ENCODE data around the gene WDFY4.

WDFY4 gene

DNA sequence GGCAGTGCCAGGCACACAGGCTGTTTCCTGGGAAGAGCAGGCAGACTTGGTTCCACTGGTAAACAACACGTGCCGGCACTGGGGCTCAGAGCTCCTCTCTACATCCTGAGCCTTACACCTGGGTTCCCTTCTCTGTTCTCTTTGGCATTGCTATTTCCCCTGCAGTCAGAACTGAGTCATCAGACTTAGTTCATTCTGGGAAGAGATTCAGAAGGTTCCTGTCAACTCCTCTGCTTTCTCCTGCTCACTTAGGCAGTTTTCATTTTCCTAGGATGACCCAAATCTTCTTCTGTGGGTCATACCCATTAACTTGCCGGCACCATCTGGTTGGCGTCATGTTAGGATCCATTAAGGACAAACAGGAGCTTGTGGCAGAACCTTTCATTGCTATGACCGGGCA lies 288.4 kb downstream of the WDFY4 start:
- POLR2A ChIA-PET = no interaction called here
- CTCF ChIA-PET = no interaction called here
- no peak for TF ChIP-seq ARNT (IDR thresholded peaks at IDR 0.05)
- TF ChIP-seq LEF1 (IDR thresholded peaks at IDR 0.05; ENCODE audit: borderline replicate concordance) = no peak
- no peak for TF ChIP-seq FOXA1 (IDR thresholded peaks at IDR 0.05)
- no peak for TF ChIP-seq FOXK2 (IDR thresholded peaks at IDR 0.05)
- TF ChIP-seq SP1 (IDR thresholded peaks at IDR 0.05) = no peak
- no peak for TF ChIP-seq SUZ12 (IDR thresholded peaks at IDR 0.05)
- TF ChIP-seq ZNF384 (IDR thresholded peaks at IDR 0.05) = no peak
- TF ChIP-seq ELF4 (IDR thresholded peaks at IDR 0.05) = no peak
- no peak for TF ChIP-seq FOXM1 (IDR thresholded peaks at IDR 0.05; ENCODE audit: borderline replicate concordance)
- TF ChIP-seq NFRKB (IDR thresholded peaks at IDR 0.05) = no peak
- no peak for TF ChIP-seq BHLHE40 (IDR thresholded peaks at IDR 0.05; ENCODE audit: borderline replicate concordance)
- TF ChIP-seq HDGF (IDR thresholded peaks at IDR 0.05; ENCODE audit: borderline replicate concordance) = no peak
- no peak for TF ChIP-seq CTBP1 (IDR thresholded peaks at IDR 0.05; ENCODE audit: borderline replicate concordance)
- TF ChIP-seq, protein P1, sequence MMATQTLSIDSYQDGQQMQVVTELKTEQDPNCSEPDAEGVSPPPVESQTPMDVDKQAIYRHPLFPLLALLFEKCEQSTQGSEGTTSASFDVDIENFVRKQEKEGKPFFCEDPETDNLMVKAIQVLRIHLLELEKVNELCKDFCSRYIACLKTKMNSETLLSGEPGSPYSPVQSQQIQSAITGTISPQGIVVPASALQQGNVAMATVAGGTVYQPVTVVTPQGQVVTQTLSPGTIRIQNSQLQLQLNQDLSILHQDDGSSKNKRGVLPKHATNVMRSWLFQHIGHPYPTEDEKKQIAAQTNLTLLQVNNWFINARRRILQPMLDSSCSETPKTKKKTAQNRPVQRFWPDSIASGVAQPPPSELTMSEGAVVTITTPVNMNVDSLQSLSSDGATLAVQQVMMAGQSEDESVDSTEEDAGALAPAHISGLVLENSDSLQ (IDR thresholded peaks at IDR 0.05) = no peak
- no peak for TF ChIP-seq TARDBP (IDR thresholded peaks at IDR 0.05)
- no peak for TF ChIP-seq L3MBTL2 (conservative IDR thresholded peaks at IDR 0.05)
- DNase-seq (ENCODE audit: extremely low spot score) = no peak

DNA sequence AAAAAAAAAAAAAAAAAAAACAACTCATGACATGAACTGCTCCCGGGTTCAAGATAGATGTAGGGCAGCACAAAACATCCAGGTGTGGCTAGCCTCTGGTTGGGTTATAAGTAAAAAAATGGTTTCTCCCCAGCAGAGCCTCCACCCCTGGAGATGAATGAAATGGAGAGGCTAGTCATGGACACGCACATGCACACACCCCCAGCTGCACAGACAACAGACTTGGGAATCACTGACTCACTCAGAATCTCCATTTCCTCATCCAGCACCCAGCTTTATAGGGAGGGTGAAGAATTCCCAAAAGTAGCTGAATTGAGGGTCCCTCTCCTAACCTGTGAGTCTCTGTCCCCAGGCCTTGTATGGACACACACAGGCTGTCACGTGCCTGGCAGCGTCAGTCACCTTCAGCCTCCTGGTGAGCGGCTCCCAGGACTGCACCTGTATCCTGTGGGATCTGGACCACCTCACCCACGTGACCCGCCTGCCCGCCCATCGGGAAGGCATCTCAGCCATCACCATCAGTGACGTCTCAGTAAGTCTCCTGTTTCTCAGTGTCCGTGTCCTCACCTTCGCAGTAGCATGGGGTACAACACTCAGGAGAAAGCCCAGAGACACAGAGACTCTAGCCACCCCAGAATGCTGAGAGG lies 290.0 kb downstream of the WDFY4 start:
- CTCF ChIA-PET = no interaction called here
- TF ChIP-seq FOXM1 (IDR thresholded peaks at IDR 0.05; ENCODE audit: borderline replicate concordance) (no peak), ZNF384 (IDR thresholded peaks at IDR 0.05) (no peak), ARNT (IDR thresholded peaks at IDR 0.05) (no peak)
- no peak for DNase-seq (ENCODE audit: extremely low spot score)
- POLR2A ChIA-PET = no interaction called here

DNA sequence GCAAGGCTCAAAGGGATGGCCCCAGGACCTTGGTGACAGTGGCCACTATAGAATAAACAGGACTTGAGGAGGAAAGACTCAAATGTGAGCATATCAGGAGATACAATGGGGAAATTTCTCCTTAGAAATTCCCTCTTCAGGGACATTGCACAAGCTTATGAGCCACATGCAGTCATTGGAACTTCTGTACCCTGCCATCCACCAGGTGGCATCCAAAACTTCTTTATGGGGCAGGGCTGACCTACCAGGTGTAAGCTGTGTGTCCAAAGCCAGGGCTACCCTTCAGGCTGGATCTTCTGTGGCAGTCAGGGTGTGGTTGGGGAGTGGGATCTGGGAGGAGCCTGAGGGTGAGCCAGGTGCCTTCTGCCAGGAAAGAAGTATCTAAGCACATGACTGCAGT lies 291.5 kb downstream of the WDFY4 start:
- POLR2A ChIA-PET = no interaction called here
- TF ChIP-seq SP1 (IDR thresholded peaks at IDR 0.05) = no peak
- TF ChIP-seq ARNT (IDR thresholded peaks at IDR 0.05) = no peak
- no peak for TF ChIP-seq HDGF (IDR thresholded peaks at IDR 0.05; ENCODE audit: borderline replicate concordance)
- TF ChIP-seq ELF4 (IDR thresholded peaks at IDR 0.05) = no peak
- no peak for TF ChIP-seq FOXM1 (IDR thresholded peaks at IDR 0.05; ENCODE audit: borderline replicate concordance)
- TF ChIP-seq BHLHE40 (IDR thresholded peaks at IDR 0.05; ENCODE audit: borderline replicate concordance) = no peak
- no peak for TF ChIP-seq ZNF384 (IDR thresholded peaks at IDR 0.05)
- TF ChIP-seq FOXA1 (IDR thresholded peaks at IDR 0.05) = no peak
- TF ChIP-seq NFRKB (IDR thresholded peaks at IDR 0.05) = no peak
- TF ChIP-seq, protein P1 (IDR thresholded peaks at IDR 0.05) = no peak
- TF ChIP-seq L3MBTL2 (conservative IDR thresholded peaks at IDR 0.05) = no peak
- no peak for TF ChIP-seq FOXK2 (IDR thresholded peaks at IDR 0.05)
- no peak for TF ChIP-seq LEF1 (IDR thresholded peaks at IDR 0.05; ENCODE audit: borderline replicate concordance)
- TF ChIP-seq SUZ12 (IDR thresholded peaks at IDR 0.05) = no peak
- CTCF ChIA-PET = no interaction called here
- DNase-seq (ENCODE audit: extremely low spot score) = no peak

DNA sequence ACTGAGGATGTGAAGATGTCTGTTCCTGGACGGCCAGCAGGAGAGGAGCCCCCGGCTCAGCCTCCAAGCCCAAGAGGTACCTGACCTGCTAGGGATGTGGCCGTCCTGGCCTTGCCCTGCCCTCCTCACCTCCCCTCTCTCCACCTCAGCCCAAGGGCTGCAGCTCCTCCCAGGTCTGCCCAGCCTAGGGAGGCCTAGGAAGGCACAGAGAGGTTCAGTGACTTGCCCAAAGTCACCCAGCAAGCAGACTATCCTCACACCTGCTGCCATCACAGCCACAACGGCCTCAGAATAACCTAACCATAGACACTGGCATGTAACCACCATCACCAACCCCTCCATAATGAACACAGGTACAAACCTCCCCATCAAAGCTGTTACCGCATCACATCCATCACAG lies 293.6 kb downstream of the WDFY4 start:
- ChIA-PET CTCF (no interaction called here), POLR2A (no interaction called here)
- TF ChIP-seq FOXA1 (IDR thresholded peaks at IDR 0.05) (no peak), BHLHE40 (IDR thresholded peaks at IDR 0.05; ENCODE audit: borderline replicate concordance) (no peak), SUZ12 (IDR thresholded peaks at IDR 0.05) (no peak), HDGF (IDR thresholded peaks at IDR 0.05; ENCODE audit: borderline replicate concordance) (no peak), ARNT (IDR thresholded peaks at IDR 0.05) (no peak)
- DNase-seq (ENCODE audit: extremely low spot score) = no peak

DNA sequence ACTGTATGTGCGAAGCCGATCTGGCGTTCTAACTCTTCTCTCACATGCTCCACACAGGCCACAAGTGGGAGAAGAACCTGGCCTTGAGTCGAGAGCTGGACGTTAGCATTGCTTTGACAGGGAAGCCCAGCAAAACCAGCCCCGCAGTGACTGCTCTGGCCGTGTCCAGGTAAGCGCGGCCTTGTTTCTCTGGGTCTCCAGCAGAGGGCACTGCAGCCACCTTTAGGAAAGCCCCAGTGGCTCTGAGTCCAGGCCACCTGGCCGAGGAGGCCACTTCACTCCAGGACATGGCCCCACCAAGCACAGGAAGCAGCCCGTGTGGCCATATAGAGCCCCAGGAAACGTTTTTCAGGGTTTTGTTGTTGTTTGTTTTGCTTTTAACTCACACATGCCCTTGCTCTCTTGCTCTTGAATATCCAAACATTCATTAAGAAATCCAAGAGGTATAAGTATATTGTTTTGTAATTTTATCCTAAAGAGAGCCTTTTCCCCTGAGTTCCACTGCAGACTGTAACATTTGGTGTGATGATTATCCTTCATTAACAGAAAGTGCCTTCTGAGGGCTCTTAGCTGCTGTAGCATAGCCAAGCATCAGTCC lies 296.7 kb downstream of the WDFY4 start:
- CTCF ChIA-PET = no interaction called here
- POLR2A ChIA-PET = no interaction called here
- TF ChIP-seq L3MBTL2 (conservative IDR thresholded peaks at IDR 0.05) (no peak), CTBP1 (IDR thresholded peaks at IDR 0.05; ENCODE audit: borderline replicate concordance) (no peak), ARNT (IDR thresholded peaks at IDR 0.05) (no peak), LEF1 (IDR thresholded peaks at IDR 0.05; ENCODE audit: borderline replicate concordance) (no peak), TARDBP (IDR thresholded peaks at IDR 0.05) (no peak), FOXK2 (IDR thresholded peaks at IDR 0.05) (no peak), ELF4 (IDR thresholded peaks at IDR 0.05) (no peak), SP1 (IDR thresholded peaks at IDR 0.05) (no peak), NFRKB (IDR thresholded peaks at IDR 0.05) (no peak), BHLHE40 (IDR thresholded peaks at IDR 0.05; ENCODE audit: borderline replicate concordance) (no peak), FOXA1 (IDR thresholded peaks at IDR 0.05) (no peak), HDGF (IDR thresholded peaks at IDR 0.05; ENCODE audit: borderline replicate concordance) (no peak), SUZ12 (IDR thresholded peaks at IDR 0.05) (no peak), ZNF384 (IDR thresholded peaks at IDR 0.05) (no peak), FOXM1 (IDR thresholded peaks at IDR 0.05; ENCODE audit: borderline replicate concordance) (no peak)
- TF ChIP-seq, protein P1 (IDR thresholded peaks at IDR 0.05) = no peak
- DNase-seq (ENCODE audit: extremely low spot score) = peak; percentile 75

DNA sequence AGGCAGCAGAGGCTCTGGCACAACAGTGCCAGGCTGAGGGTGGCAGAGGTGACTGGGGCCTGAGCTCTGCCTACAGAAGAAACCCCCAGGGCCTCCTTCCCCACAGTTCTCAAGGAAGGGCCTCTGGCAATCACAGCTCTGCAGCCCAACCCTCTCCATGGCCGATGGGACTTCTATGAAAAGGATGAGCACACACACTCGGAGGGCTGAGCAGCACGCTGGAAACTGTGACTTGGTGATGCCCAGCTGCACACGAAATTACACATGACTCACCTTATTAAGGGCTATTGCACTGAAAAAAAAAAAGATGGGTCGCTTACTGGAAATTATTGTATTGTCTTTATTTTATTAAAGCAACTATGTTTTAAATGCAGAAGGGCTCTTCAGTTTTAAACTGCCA lies 297.9 kb downstream of the WDFY4 start:
- CTCF ChIA-PET = interaction anchor here (0.5 to 0.6 kb wide), 3 partner anchors 69 to 568 kb away, joined by 3 read pairs; no protein-coding TSS in a partner anchor
- no peak for DNase-seq (ENCODE audit: extremely low spot score)

More for the DNA sequence above, 297.9 kb downstream of the WDFY4 start:
- POLR2A ChIA-PET = no interaction called here
- TF ChIP-seq LEF1 (IDR thresholded peaks at IDR 0.05; ENCODE audit: borderline replicate concordance) (no peak), FOXK2 (IDR thresholded peaks at IDR 0.05) (no peak), BHLHE40 (IDR thresholded peaks at IDR 0.05; ENCODE audit: borderline replicate concordance) (no peak), ELF4 (IDR thresholded peaks at IDR 0.05) (no peak), ARNT (IDR thresholded peaks at IDR 0.05) (no peak), HDGF (IDR thresholded peaks at IDR 0.05; ENCODE audit: borderline replicate concordance) (no peak), ZNF384 (IDR thresholded peaks at IDR 0.05) (no peak), NFRKB (IDR thresholded peaks at IDR 0.05) (no peak), TARDBP (IDR thresholded peaks at IDR 0.05) (no peak), FOXM1 (IDR thresholded peaks at IDR 0.05; ENCODE audit: borderline replicate concordance) (no peak)
- TF ChIP-seq, protein P1 (IDR thresholded peaks at IDR 0.05) = no peak

Measured in HEK293T (cell line).